ENCODE results near the gene CSDE1.

DNA sequence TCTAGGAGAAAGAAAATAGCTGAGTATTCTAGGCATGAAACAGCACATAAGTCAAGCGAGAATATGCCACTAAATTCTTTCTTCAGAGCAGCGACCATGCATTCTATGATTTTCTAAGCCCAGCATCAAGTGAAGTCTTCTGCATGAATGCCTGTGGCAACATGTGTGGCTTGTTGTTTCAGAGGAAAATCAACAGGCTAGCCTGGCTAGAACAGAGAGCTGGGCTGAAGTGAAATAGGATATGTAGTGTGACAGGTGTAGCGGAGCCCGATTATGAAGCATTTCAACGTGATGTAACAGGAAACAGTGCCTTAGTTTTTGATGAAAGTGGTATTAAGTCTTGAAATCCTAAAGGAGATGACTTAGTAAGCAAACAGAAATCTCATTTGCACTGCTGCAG, 7.0 kb downstream of the CSDE1 start:
- TF ChIP-seq, protein P1, sequence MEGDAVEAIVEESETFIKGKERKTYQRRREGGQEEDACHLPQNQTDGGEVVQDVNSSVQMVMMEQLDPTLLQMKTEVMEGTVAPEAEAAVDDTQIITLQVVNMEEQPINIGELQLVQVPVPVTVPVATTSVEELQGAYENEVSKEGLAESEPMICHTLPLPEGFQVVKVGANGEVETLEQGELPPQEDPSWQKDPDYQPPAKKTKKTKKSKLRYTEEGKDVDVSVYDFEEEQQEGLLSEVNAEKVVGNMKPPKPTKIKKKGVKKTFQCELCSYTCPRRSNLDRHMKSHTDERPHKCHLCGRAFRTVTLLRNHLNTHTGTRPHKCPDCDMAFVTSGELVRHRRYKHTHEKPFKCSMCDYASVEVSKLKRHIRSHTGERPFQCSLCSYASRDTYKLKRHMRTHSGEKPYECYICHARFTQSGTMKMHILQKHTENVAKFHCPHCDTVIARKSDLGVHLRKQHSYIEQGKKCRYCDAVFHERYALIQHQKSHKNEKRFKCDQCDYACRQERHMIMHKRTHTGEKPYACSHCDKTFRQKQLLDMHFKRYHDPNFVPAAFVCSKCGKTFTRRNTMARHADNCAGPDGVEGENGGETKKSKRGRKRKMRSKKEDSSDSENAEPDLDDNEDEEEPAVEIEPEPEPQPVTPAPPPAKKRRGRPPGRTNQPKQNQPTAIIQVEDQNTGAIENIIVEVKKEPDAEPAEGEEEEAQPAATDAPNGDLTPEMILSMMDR (IDR thresholded peaks at IDR 0.05), result no peak
- TF ChIP-seq POLR2A (IDR thresholded peaks at IDR 0.05), result no peak
